K562 (cell line): ENCODE data around the gene CNKSR3. TPM values are rescaled to one million over a fixed set of nuclear protein-coding genes. Genes with fewer than 3 reads are reported as not detected.

Source experiments
- ATAC-seq: fragments of 200-7000 bp; cut with Tn5 transposase; 3 replicates; pipeline ENCODE4 v1.9.1; 2020; ENCODE audit warnings: moderate library complexity
- BruUV-seq: library from RNA; stranded (reverse); fragments of 400-500 nt; replicated peaks from 2 replicates; lab custom pipeline; 2021; lab: Mats Ljungman, UMichigan
- CTCF ChIA-PET: fragments of 300-600 bp; formaldehyde crosslinking; extraction: SDS; loops from one replicate; lab custom pipeline; 2021; ENCODE audit warnings: low intra/inter-chr PET ratio; lab: Yijun Ruan, JAX
- POLR2A ChIA-PET: fragments of 300-600, 350-650 bp; sonication (Branson Sonifier 250); formaldehyde crosslinking; extraction: SDS; loops from one replicate; lab custom pipeline; 2021; ENCODE audit warnings: antibody characterized with exemption, inconsistent platforms; lab: Yijun Ruan, JAX
- DNase-seq, 4 experiments: peaks; one replicate each; pipeline versions ENCODE4 v3.0.0 to v3.0.0-alpha.2; 2011 to 2018; ENCODE audit warnings: low spot score in 3 of 4, mixed read lengths in 3 of 4; ENCODE audit errors: extremely low read depth in 1 of 4
- FAIRE-seq: peaks from 2 replicates; lab custom pipeline; 2011; peaks lifted over from hg19 to GRCh38; lab: Jason Lieb, UNC
- H2AFZ ChIP-seq: 2 replicates; pipeline ENCODE4 v1.6.0; 2011; ENCODE audit warnings: low read depth, low read length, control low read depth, inconsistent platforms
- H3K27ac ChIP-seq: fragments of 200-600 bp; 3 replicates; pipeline ENCODE4 v1.8.0; 2011; ENCODE audit warnings: low read depth, mild to moderate bottlenecking, control low read depth, inconsistent platforms, low read length, moderate library complexity, mixed read lengths; ENCODE audit errors: extremely low read depth
- H3K27me3 ChIP-seq, 2 experiments: fragments of 300-600 bp in 1 of 2; 2 replicates in 1 of 2; 3 replicates in 1 of 2; pipeline versions ENCODE4 v1.6.0 to v1.8.0; 2011; ENCODE audit warnings: inconsistent platforms in 2 of 2, low read length in 2 of 2, mild to moderate bottlenecking in 1 of 2, mixed read lengths in 1 of 2, moderate library complexity in 1 of 2; ENCODE audit not compliant: control insufficient read depth in 2 of 2, insufficient read depth in 2 of 2
- H3K36me3 ChIP-seq: fragments of 300-600 bp; 3 replicates; pipeline ENCODE4 v1.8.0; 2011; ENCODE audit warnings: mild to moderate bottlenecking, low read length, inconsistent platforms; ENCODE audit not compliant: control insufficient read depth, insufficient read depth
- H3K4me1 ChIP-seq, 2 experiments: fragments of 200-600 bp in 1 of 2; replicated peaks in 1 of 2; 2 replicates in 1 of 2; 3 replicates in 1 of 2; pipeline versions ENCODE4 v1.5.1 to v1.8.0; 2011; ENCODE audit warnings: inconsistent platforms in 2 of 2, low read length in 2 of 2, mild to moderate bottlenecking in 1 of 2, mixed read lengths in 1 of 2, moderate library complexity in 1 of 2; ENCODE audit not compliant: control insufficient read depth in 2 of 2, insufficient read depth in 2 of 2
- H3K4me2 ChIP-seq: 2 replicates; pipeline ENCODE4 v1.6.1; 2011; ENCODE audit warnings: low read length, control low read depth, inconsistent platforms, mixed read lengths; ENCODE audit not compliant: insufficient read depth
- H3K4me3 ChIP-seq: fragments of 200-600 bp; sonication (generic), shearing (Covaris generic); 2 replicates; pipeline ENCODE4 v1.5.1; 2016; ENCODE audit warnings: control low read depth, inconsistent platforms
- H3K79me2 ChIP-seq: fragments of 200-600 bp; 3 replicates; pipeline ENCODE4 v1.8.0; 2011; ENCODE audit warnings: low read length, inconsistent platforms; ENCODE audit not compliant: control insufficient read depth, insufficient read depth
- H3K9ac ChIP-seq, 2 experiments: 2 replicates each; pipeline versions ENCODE4 v1.6.0 to v1.6.1; 2011; ENCODE audit warnings: low read depth in 2 of 2, low read length in 2 of 2, control low read depth in 1 of 2, inconsistent platforms in 1 of 2, mild to moderate bottlenecking in 1 of 2, mixed read lengths in 1 of 2; ENCODE audit not compliant: insufficient read depth in 1 of 2
- H3K9me1 ChIP-seq: one replicate; pipeline ENCODE4 v1.6.0; 2011; ENCODE audit warnings: inconsistent platforms, mild to moderate bottlenecking, low read length, moderate library complexity; ENCODE audit not compliant: control insufficient read depth, insufficient read depth
- H3K9me3 ChIP-seq: replicated peaks from 2 replicates; pipeline ENCODE4 v1.5.1; 2011; ENCODE audit warnings: low read depth, low read length, inconsistent platforms; ENCODE audit not compliant: control insufficient read depth, insufficient read depth
- H4K20me1 ChIP-seq: replicated peaks from 2 replicates; pipeline ENCODE4 v1.6.1; 2011; ENCODE audit warnings: low read length, inconsistent platforms, mixed read lengths; ENCODE audit not compliant: control insufficient read depth, insufficient read depth
- TAF15 ChIP-seq: fragments of 200-400 bp; formaldehyde crosslinking; IDR thresholded peaks from 2 replicates; pipeline ENCODE4 v1.6.1; 2017; ENCODE audit warnings: mild to moderate bottlenecking, low read depth, low read length, moderate library complexity
- TBP ChIP-seq: optimal IDR thresholded peaks from 2 replicates; pipeline ENCODE3; 2011; ENCODE audit warnings: low read depth, low read length, improper control_type of control experiment
- ZNF184 ChIP-seq: sonication (generic); formaldehyde crosslinking; IDR thresholded peaks from 2 replicates; pipeline ENCODE4 v1.5.0; 2020; ENCODE audit warnings: missing genetic modification reagents
- ZNF717 ChIP-seq: fragments of 250-450 bp; sonication (Bioruptor Pico); IDR thresholded peaks from 2 replicates; pipeline ENCODE4 v1.5.0; 2021
- WGBS: fragments of 100-300 bp; shearing (Covaris generic); methylation state at CpG from one replicate; pipeline ENCODE4 v1.1.6; 2016; ENCODE audit warnings: low coverage, mixed read lengths; ENCODE audit not compliant: insufficient coverage; ENCODE audit errors: missing lambda C conversion rate; 5-methylcytosine and 5-hydroxymethylcytosine counted together
- in situ Hi-C: fragments of 300-500 bp; cut with MboI; formaldehyde crosslinking; loops from 4 replicates; pipeline ENCODE4 v1.15.0; 2018; ENCODE audit warnings: inconsistent platforms, mixed read lengths
- intact Hi-C: fragments of 100-400 bp; cut with micrococcal nuclease; formaldehyde crosslinking; loops from 2 replicates; pipeline ENCODE4 v1.14.2; 2022
- polyA plus RNA-seq, 8 experiments: library from polyadenylated mRNA; depleted of rRNA in 4 of 8; stranded (reverse) in 5 of 8; unstranded in 3 of 8; fragments of >200 nt; fragmentation: Nextera tagmentation in 2 of 8; fragmentation: Illumina TruSeq in 1 of 8; extraction: Ambion mirVana in 2 of 8; extraction: Trizol in 1 of 8; gene quantifications; 2 replicates each; pipeline versions ENCODE4 v1.2.1 to v1.2.3, GENCODE V29; 2011 to 2014; ENCODE audit warnings: inconsistent platforms in 1 of 8, missing spikeins in 1 of 8
- total RNA-seq, 7 experiments: library from RNA; depleted of rRNA in 6 of 7; stranded (reverse); fragments of >200 nt in 6 of 7; fragmentation: Illumina TruSeq in 2 of 7; extraction: Trizol in 2 of 7; gene quantifications; 2 replicates each; pipeline versions ENCODE4 v1.2.1 to v1.2.3, GENCODE V29; 2011 to 2021; ENCODE audit warnings: low replicate concordance in 1 of 7
- TF ChIP-seq, protein P1 (sequence below): fragments of 450-650 bp; IDR thresholded peaks from 2 replicates; pipeline ENCODE4 v1.6.1; 2016; ENCODE audit warnings: low read depth, mild to moderate bottlenecking, moderate library complexity
- TF ChIP-seq, protein P2 (sequence below): fragments of 450-650 bp; IDR thresholded peaks from 2 replicates; pipeline ENCODE4 v1.6.1; 2017; ENCODE audit warnings: antibody characterized with exemption
- TF ChIP-seq, protein P3 (sequence below): sonication (generic); formaldehyde crosslinking; IDR thresholded peaks from 2 replicates; pipeline ENCODE4 v1.4.0; 2020; ENCODE audit warnings: mild to moderate bottlenecking, missing genetic modification reagents
- TF ChIP-seq, protein P4 (sequence below): sonication (generic); formaldehyde crosslinking; IDR thresholded peaks from 2 replicates; pipeline ENCODE4 v1.8.0; 2023; ENCODE audit warnings: missing genetic modification reagents, mild to moderate bottlenecking, borderline replicate concordance
- TF ChIP-seq, protein P5 (sequence below), 3 experiments: IDR thresholded peaks in 2 of 3; conservative IDR thresholded peaks in 1 of 3; 2 replicates each; pipeline ENCODE4 v1.5.1; 2011 to 2012; ENCODE audit warnings: low read length in 3 of 3, mild to moderate bottlenecking in 3 of 3, control low read depth in 2 of 3, improper control_type of control experiment in 1 of 3, inconsistent platforms in 1 of 3, low read depth in 1 of 3, mixed read lengths in 1 of 3, moderate library complexity in 1 of 3; ENCODE audit not compliant: insufficient read depth in 2 of 3

The CNKSR3 gene
- total and polyA plus RNA-seq, 9 of the 15 experiments (the other 6 are each of a cell fraction or from before 2014, with no cell fraction given), result 4.5 to 29.6 (median 9.5) TPM

DNA sequence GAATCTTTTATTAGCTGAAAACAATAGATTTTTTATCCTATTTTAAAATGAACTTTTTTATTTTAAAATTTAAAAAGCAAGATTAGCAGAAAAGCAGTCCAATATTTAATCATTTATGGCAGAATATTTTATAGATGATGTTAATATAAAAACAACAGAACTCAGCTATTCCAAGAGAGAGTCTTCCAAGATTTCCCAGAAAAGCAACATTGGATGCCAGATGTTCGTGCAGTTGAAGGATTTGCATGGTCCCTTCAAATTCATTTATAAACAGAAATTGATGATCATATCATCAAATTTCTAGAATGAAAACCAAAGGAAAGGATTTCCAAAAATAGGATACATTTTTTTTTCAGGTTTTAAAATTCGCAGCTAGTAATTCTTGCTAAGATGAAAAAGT lies 25.4 kb upstream of the CNKSR3 start:
- ChIA-PET POLR2A (interaction anchor here (1.0 kb wide), 1 partner anchor 24 kb away, joined by 5 read pairs; no protein-coding TSS in a partner anchor), CTCF (no interaction called here)
- 0 out of 2 replicates have a peak overlapping the region, but pooled peaks have one; percentile 3 for H2AFZ ChIP-seq
- BruUV-seq, result no TSS peak
- H3K9me1 ChIP-seq, result no peaks in the 10 kb centered on the region
- no peak overlapping the region for H3K9ac ChIP-seq
- no peaks in the 10 kb centered on the region for H3K27me3 ChIP-seq
- H3K27ac ChIP-seq, result no peak overlapping the region
- peaks cover 4 to 7% of the 10 kb centered on the region in 2 experiments; a peak in 3 of 5 replicates for H3K4me1 ChIP-seq
- ATAC-seq (no peak), FAIRE-seq (no peak), DNase-seq (no peak)
- intact Hi-C loops (no loop called here), in situ Hi-C loops (no loop called here)
- WGBS, result 63% methylated on average over 2 of the region's 2 CpGs
- H3K36me3 ChIP-seq, result no peaks in the 10 kb centered on the region
- H3K9me3 ChIP-seq, result no peaks in the 10 kb centered on the region
- no peaks in the 10 kb centered on the region for H4K20me1 ChIP-seq
- H3K4me3 ChIP-seq, result no peak overlapping the region
- H3K79me2 ChIP-seq, result no peaks in the 10 kb centered on the region
- no peak overlapping the region for H3K4me2 ChIP-seq
- TF ChIP-seq, protein P1, sequence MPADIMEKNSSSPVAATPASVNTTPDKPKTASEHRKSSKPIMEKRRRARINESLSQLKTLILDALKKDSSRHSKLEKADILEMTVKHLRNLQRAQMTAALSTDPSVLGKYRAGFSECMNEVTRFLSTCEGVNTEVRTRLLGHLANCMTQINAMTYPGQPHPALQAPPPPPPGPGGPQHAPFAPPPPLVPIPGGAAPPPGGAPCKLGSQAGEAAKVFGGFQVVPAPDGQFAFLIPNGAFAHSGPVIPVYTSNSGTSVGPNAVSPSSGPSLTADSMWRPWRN, result no peak
- TF ChIP-seq, protein P2, sequence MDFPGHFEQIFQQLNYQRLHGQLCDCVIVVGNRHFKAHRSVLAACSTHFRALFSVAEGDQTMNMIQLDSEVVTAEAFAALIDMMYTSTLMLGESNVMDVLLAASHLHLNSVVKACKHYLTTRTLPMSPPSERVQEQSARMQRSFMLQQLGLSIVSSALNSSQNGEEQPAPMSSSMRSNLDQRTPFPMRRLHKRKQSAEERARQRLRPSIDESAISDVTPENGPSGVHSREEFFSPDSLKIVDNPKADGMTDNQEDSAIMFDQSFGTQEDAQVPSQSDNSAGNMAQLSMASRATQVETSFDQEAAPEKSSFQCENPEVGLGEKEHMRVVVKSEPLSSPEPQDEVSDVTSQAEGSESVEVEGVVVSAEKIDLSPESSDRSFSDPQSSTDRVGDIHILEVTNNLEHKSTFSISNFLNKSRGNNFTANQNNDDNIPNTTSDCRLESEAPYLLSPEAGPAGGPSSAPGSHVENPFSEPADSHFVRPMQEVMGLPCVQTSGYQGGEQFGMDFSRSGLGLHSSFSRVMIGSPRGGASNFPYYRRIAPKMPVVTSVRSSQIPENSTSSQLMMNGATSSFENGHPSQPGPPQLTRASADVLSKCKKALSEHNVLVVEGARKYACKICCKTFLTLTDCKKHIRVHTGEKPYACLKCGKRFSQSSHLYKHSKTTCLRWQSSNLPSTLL, result no peak
- TF ChIP-seq, protein P3, sequence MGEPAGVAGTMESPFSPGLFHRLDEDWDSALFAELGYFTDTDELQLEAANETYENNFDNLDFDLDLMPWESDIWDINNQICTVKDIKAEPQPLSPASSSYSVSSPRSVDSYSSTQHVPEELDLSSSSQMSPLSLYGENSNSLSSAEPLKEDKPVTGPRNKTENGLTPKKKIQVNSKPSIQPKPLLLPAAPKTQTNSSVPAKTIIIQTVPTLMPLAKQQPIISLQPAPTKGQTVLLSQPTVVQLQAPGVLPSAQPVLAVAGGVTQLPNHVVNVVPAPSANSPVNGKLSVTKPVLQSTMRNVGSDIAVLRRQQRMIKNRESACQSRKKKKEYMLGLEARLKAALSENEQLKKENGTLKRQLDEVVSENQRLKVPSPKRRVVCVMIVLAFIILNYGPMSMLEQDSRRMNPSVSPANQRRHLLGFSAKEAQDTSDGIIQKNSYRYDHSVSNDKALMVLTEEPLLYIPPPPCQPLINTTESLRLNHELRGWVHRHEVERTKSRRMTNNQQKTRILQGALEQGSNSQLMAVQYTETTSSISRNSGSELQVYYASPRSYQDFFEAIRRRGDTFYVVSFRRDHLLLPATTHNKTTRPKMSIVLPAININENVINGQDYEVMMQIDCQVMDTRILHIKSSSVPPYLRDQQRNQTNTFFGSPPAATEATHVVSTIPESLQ (CRISPR knock-in tag), result no peak
- TF ChIP-seq, protein P4, sequence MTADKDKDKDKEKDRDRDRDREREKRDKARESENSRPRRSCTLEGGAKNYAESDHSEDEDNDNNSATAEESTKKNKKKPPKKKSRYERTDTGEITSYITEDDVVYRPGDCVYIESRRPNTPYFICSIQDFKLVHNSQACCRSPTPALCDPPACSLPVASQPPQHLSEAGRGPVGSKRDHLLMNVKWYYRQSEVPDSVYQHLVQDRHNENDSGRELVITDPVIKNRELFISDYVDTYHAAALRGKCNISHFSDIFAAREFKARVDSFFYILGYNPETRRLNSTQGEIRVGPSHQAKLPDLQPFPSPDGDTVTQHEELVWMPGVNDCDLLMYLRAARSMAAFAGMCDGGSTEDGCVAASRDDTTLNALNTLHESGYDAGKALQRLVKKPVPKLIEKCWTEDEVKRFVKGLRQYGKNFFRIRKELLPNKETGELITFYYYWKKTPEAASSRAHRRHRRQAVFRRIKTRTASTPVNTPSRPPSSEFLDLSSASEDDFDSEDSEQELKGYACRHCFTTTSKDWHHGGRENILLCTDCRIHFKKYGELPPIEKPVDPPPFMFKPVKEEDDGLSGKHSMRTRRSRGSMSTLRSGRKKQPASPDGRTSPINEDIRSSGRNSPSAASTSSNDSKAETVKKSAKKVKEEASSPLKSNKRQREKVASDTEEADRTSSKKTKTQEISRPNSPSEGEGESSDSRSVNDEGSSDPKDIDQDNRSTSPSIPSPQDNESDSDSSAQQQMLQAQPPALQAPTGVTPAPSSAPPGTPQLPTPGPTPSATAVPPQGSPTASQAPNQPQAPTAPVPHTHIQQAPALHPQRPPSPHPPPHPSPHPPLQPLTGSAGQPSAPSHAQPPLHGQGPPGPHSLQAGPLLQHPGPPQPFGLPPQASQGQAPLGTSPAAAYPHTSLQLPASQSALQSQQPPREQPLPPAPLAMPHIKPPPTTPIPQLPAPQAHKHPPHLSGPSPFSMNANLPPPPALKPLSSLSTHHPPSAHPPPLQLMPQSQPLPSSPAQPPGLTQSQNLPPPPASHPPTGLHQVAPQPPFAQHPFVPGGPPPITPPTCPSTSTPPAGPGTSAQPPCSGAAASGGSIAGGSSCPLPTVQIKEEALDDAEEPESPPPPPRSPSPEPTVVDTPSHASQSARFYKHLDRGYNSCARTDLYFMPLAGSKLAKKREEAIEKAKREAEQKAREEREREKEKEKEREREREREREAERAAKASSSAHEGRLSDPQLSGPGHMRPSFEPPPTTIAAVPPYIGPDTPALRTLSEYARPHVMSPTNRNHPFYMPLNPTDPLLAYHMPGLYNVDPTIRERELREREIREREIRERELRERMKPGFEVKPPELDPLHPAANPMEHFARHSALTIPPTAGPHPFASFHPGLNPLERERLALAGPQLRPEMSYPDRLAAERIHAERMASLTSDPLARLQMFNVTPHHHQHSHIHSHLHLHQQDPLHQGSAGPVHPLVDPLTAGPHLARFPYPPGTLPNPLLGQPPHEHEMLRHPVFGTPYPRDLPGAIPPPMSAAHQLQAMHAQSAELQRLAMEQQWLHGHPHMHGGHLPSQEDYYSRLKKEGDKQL (CRISPR knock-in tag), result no peak
- TF ChIP-seq, protein P5, sequence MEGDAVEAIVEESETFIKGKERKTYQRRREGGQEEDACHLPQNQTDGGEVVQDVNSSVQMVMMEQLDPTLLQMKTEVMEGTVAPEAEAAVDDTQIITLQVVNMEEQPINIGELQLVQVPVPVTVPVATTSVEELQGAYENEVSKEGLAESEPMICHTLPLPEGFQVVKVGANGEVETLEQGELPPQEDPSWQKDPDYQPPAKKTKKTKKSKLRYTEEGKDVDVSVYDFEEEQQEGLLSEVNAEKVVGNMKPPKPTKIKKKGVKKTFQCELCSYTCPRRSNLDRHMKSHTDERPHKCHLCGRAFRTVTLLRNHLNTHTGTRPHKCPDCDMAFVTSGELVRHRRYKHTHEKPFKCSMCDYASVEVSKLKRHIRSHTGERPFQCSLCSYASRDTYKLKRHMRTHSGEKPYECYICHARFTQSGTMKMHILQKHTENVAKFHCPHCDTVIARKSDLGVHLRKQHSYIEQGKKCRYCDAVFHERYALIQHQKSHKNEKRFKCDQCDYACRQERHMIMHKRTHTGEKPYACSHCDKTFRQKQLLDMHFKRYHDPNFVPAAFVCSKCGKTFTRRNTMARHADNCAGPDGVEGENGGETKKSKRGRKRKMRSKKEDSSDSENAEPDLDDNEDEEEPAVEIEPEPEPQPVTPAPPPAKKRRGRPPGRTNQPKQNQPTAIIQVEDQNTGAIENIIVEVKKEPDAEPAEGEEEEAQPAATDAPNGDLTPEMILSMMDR (IDR thresholded peaks at IDR 0.05 in 2 of 3, conservative IDR thresholded peaks at IDR 0.05 in 1 of 3; ENCODE audit: insufficient read depth in 2 of 3, low read depth in 1 of 3, low read length in 3 of 3), result no peak
- TF ChIP-seq TAF15 (no peak), TBP (no peak), ZNF184 (CRISPR knock-in tag) (no peak), ZNF717 (CRISPR knock-in tag) (no peak)
